IMR-90 (cell line): Measurements from ENCODE around the gene ACAA2. TPM values are rescaled to one million over a fixed set of nuclear protein-coding genes. Genes with fewer than 3 reads are reported as not detected.

ENCODE experiments used
- ATAC-seq: fragments of 200-7000 bp; cut with Tn5 transposase; 2 replicates; pipeline ENCODE4 v1.9.1; 2020; ENCODE audit warnings: low read depth, mild to moderate bottlenecking, moderate library complexity
- BruUV-seq: library from RNA; stranded (reverse); fragments of 400-500 nt; replicated peaks from 2 replicates; lab custom pipeline; 2021; lab: Mats Ljungman, UMichigan
- CTCF ChIA-PET: fragments of 300-600 bp; formaldehyde crosslinking; extraction: SDS; loops from one replicate; lab custom pipeline; 2021; ENCODE audit warnings: antibody characterized with exemption; lab: Yijun Ruan, JAX
- POLR2A ChIA-PET: fragments of 300-600 bp; sonication (Branson Sonifier 250); formaldehyde crosslinking; loops from one replicate; lab custom pipeline; 2022; ENCODE audit warnings: antibody characterized with exemption; ENCODE audit not compliant: unreplicated experiment; lab: Charles Lee
- DNase-seq: peaks from one replicate; pipeline ENCODE4 v3.0.0; 2013
- H2AFZ ChIP-seq: replicated peaks from 2 replicates; pipeline ENCODE3; 2013; ENCODE audit warnings: low read length, mild to moderate bottlenecking; ENCODE audit not compliant: poor library complexity
- H2AK5ac ChIP-seq: 2 replicates; pipeline ENCODE4 v1.6.1; 2013; ENCODE audit warnings: low read depth, low read length, inconsistent platforms
- H2AK9ac ChIP-seq: replicated peaks from 2 replicates; pipeline ENCODE3; 2013; ENCODE audit warnings: mild to moderate bottlenecking, low read depth, low read length, moderate library complexity; ENCODE audit not compliant: poor library complexity
- H2BK120ac ChIP-seq: 2 replicates; pipeline ENCODE4 v1.6.1; 2013; ENCODE audit warnings: low read depth, low read length, inconsistent platforms
- H2BK15ac ChIP-seq: 3 replicates; pipeline ENCODE4 v1.6.1; 2013; ENCODE audit warnings: low read depth, low read length, inconsistent platforms
- H2BK20ac ChIP-seq: 2 replicates; pipeline ENCODE4 v1.6.1; 2013; ENCODE audit warnings: low read depth, mild to moderate bottlenecking, inconsistent platforms, low read length, moderate library complexity
- H2BK5ac ChIP-seq: 2 replicates; pipeline ENCODE4 v1.6.1; 2013; ENCODE audit warnings: mild to moderate bottlenecking, low read depth, low read length, inconsistent platforms; ENCODE audit not compliant: poor library complexity, severe bottlenecking
- H3K14ac ChIP-seq: replicated peaks from 2 replicates; pipeline ENCODE4 v1.6.1; 2013; ENCODE audit warnings: low read depth, low read length, inconsistent platforms
- H3K18ac ChIP-seq: 2 replicates; pipeline ENCODE4 v1.6.1; 2013; ENCODE audit warnings: low read depth, low read length, control low read depth
- H3K23ac ChIP-seq: 2 replicates; pipeline ENCODE4 v1.6.1; 2013; ENCODE audit warnings: low read depth, low read length, inconsistent platforms
- H3K27ac ChIP-seq: 2 replicates; pipeline ENCODE4 v1.5.1; 2013; ENCODE audit warnings: mild to moderate bottlenecking, control low read depth, low read length; ENCODE audit not compliant: insufficient read depth
- H3K27me3 ChIP-seq: 2 replicates; pipeline ENCODE4 v1.6.1; 2013; ENCODE audit warnings: low read length; ENCODE audit not compliant: control insufficient read depth, insufficient read depth
- H3K36me3 ChIP-seq: 2 replicates; pipeline ENCODE4 v1.6.1; 2013; ENCODE audit warnings: low read length, mixed read lengths; ENCODE audit not compliant: control insufficient read depth, insufficient read depth
- H3K4ac ChIP-seq: 2 replicates; pipeline ENCODE4 v1.6.1; 2013; ENCODE audit warnings: low read depth, low read length, inconsistent platforms
- H3K4me1 ChIP-seq: 2 replicates; pipeline ENCODE4 v1.6.1; 2013; ENCODE audit warnings: low read length, mixed read lengths; ENCODE audit not compliant: control insufficient read depth, insufficient read depth
- H3K4me2 ChIP-seq: 2 replicates; pipeline ENCODE4 v1.6.1; 2013; ENCODE audit warnings: low read depth, mild to moderate bottlenecking, control low read depth, low read length, moderate library complexity
- H3K4me3 ChIP-seq: 2 replicates; pipeline ENCODE4 v1.5.1; 2013; ENCODE audit warnings: low read depth, mild to moderate bottlenecking, control low read depth, low read length, moderate library complexity; ENCODE audit not compliant: insufficient read depth
- H3K56ac ChIP-seq: 2 replicates; pipeline ENCODE4 v1.6.1; 2013; ENCODE audit warnings: low read length, inconsistent platforms; ENCODE audit not compliant: insufficient read depth; ENCODE audit errors: extremely low read depth
- H3K79me1 ChIP-seq, 2 experiments: 2 replicates each; pipeline ENCODE4 v1.6.1; 2013; ENCODE audit warnings: low read length in 2 of 2, inconsistent platforms in 1 of 2, low read depth in 1 of 2
- H3K9ac ChIP-seq: 2 replicates; pipeline ENCODE4 v1.6.1; 2013; ENCODE audit warnings: low read depth, low read length, control low read depth
- H3K9me1 ChIP-seq: 2 replicates; pipeline ENCODE4 v1.6.1; 2013; ENCODE audit warnings: low read length, inconsistent platforms; ENCODE audit not compliant: insufficient read depth
- H3K9me3 ChIP-seq: 2 replicates; pipeline ENCODE4 v1.6.1; 2013; ENCODE audit warnings: low read length; ENCODE audit not compliant: control insufficient read depth, insufficient read depth
- H4K20me1 ChIP-seq: 2 replicates; pipeline ENCODE4 v1.6.1; 2013; ENCODE audit warnings: low read length, inconsistent platforms; ENCODE audit not compliant: insufficient read depth
- H4K5ac ChIP-seq: 2 replicates; pipeline ENCODE4 v1.6.1; 2013; ENCODE audit warnings: mild to moderate bottlenecking, low read depth, low read length, control low read depth
- H4K8ac ChIP-seq, 2 experiments: 2 replicates each; pipeline ENCODE4 v1.6.1; 2013; ENCODE audit warnings: low read depth in 2 of 2, low read length in 2 of 2, control low read depth in 1 of 2, inconsistent platforms in 1 of 2
- H4K91ac ChIP-seq: 2 replicates; pipeline ENCODE4 v1.6.1; 2013; ENCODE audit warnings: low read depth, low read length, inconsistent platforms; ENCODE audit not compliant: insufficient read depth
- NFE2L2 ChIP-seq: fragments of 150-350 bp; IDR thresholded peaks from 2 replicates; pipeline ENCODE4 v1.6.1; 2016; ENCODE audit warnings: low read depth, mild to moderate bottlenecking, low read length
- SMC3 ChIP-seq: fragments of 150-350 bp; IDR thresholded peaks from 2 replicates; pipeline ENCODE4 v1.6.1; 2016; ENCODE audit warnings: low read depth, mild to moderate bottlenecking, antibody characterized with exemption, low read length, moderate library complexity
- WGBS, 2 experiments: methylation state at CpG; one replicate each; pipeline versions ENCODE4 v1.1.5 to v1.1.7; 2013; ENCODE audit warnings: missing lambda C conversion rate in 2 of 2; ENCODE audit not compliant: insufficient read length in 1 of 2; ENCODE audit errors: extremely low coverage in 2 of 2; 5-methylcytosine and 5-hydroxymethylcytosine counted together
- dilution Hi-C: fragments of 300-500 bp; cut with HindIII; formaldehyde crosslinking; loops from one replicate; pipeline ENCODE4 v1.14.3; 2018; ENCODE audit warnings: low sequenced_read_pairs; ENCODE audit not compliant: unreplicated experiment
- in situ Hi-C: fragments of 300-500 bp; cut with MboI; formaldehyde crosslinking; loops from 3 replicates; pipeline ENCODE4 v1.14.3; 2019; ENCODE audit warnings: low sequenced_read_pairs, inconsistent platforms, mixed read lengths
- intact Hi-C: fragments of 100-400 bp; cut with micrococcal nuclease; formaldehyde crosslinking; loops from 2 replicates; pipeline ENCODE4 v1.10.0; 2022
- polyA plus RNA-seq, 3 experiments: library from polyadenylated mRNA; depleted of rRNA; stranded (reverse); fragments of >200 nt; gene quantifications; 2 replicates each; pipeline ENCODE4 v1.2.3, GENCODE V29; 2012; ENCODE audit warnings: low replicate concordance in 1 of 3
- total RNA-seq: library from RNA; depleted of rRNA; stranded (reverse); fragments of >200 nt; gene quantifications from 2 replicates; pipeline ENCODE4 v1.2.3, GENCODE V29; 2012

The ACAA2 gene
- total and polyA plus RNA-seq, 2 of the 4 experiments (the other 2 are of a cell fraction) = 24.4 to 61.5 TPM

DNA sequence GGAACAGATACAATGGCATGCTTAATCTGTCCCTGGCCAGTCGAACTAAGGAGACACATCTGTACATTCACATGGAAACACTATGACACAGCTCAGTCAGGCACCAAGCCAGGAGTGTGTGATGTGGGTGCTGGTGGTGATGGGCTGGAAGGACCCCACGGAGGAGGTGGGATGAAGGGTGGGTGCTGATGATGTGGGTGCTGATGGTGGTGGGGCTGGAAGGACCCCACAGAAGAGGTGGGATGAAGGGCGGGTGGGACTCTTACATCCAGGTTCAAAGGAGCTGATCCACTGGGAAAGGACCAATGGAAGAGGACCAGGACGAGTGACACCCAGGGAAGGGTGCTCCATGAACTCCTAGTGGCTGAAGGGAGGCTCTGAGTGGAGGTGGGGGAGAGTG, 34.8 kb upstream of the ACAA2 start:
- CTCF ChIA-PET = no interaction called here
- WGBS, 2 experiments = 100% methylated on average over 3 of the region's 4 CpGs; no CpG with 5 or more reads in 1 of the 2 experiments
- POLR2A ChIA-PET = no interaction called here

More for the DNA sequence above, 34.8 kb upstream of the ACAA2 start:
- no peak overlapping the region for H3K4me2 ChIP-seq
- no peak overlapping the region for H4K8ac ChIP-seq
- TF ChIP-seq NFE2L2 (no peak), SMC3 (no peak)
- DNase-seq = no peak
- no peaks in the 10 kb centered on the region for H3K9me3 ChIP-seq
- H3K23ac ChIP-seq = no peak overlapping the region
- no peak overlapping the region for H3K27ac ChIP-seq
- no peak overlapping the region for H4K91ac ChIP-seq
- H2AK9ac ChIP-seq = no peak overlapping the region
- no peak overlapping the region for H3K56ac ChIP-seq
- no peak for ATAC-seq
- peaks cover 11% of the 10 kb centered on the region; the same call in 1 of the 2 replicates for H3K9me1 ChIP-seq
- no peak overlapping the region for H3K9ac ChIP-seq
- H3K79me1 ChIP-seq = no peaks in the 10 kb centered on the region
- no TSS peak for BruUV-seq
- H2BK20ac ChIP-seq = no peak overlapping the region
- H3K36me3 ChIP-seq = no peaks in the 10 kb centered on the region
- dilution Hi-C loops = no loop called here
- H2BK120ac ChIP-seq = no peak overlapping the region
- H2AK5ac ChIP-seq = peak overlapping the region; percentile 87
- H3K27me3 ChIP-seq = peaks cover 2% of the 10 kb centered on the region; the same call in 1 of the 2 replicates
- H3K14ac ChIP-seq = no peak overlapping the region
- no peaks in the 10 kb centered on the region for H4K20me1 ChIP-seq
- H2BK5ac ChIP-seq = no peak overlapping the region
- in situ Hi-C loops = loop anchor here (10.0 kb wide), 1 partner anchor 353 kb away; the partner anchor contains the start of gene RPL17
- H3K4me1 ChIP-seq = peaks cover 7% of the 10 kb centered on the region
- intact Hi-C loops = no loop called here
- no peak overlapping the region for H3K4me3 ChIP-seq
- H2BK15ac ChIP-seq = no peak overlapping the region
- H3K4ac ChIP-seq = no peak overlapping the region; the same call in 1 of the 2 replicates
- no peak overlapping the region for H3K18ac ChIP-seq
- H2AFZ ChIP-seq = no peak overlapping the region
- H4K5ac ChIP-seq = no peak overlapping the region
